ENCODE measurements around the gene RAD51D. TPM values are rescaled to one million over a fixed set of nuclear protein-coding genes. Genes with fewer than 3 reads are reported as not detected.

Gene RAD51D
- total RNA-seq, 2 donors from 2014 or later: 9.9 to 12.0 TPM

GRCh38 chr17:35163886-35164285, 44.2 kb upstream of the RAD51D start:
- no peaks in the 10 kb centered on the region for H3K36me3 ChIP-seq
- H3K9me3 ChIP-seq: no peaks in the 10 kb centered on the region
- no peak overlapping the region for H3K27ac ChIP-seq
- no peaks in the 10 kb centered on the region for H3K27me3 ChIP-seq (replicated peaks; ENCODE audit: insufficient read depth)
- TF ChIP-seq POLR2AphosphoS5 (IDR thresholded peaks at IDR 0.05) (no peak), CTCF (IDR thresholded peaks at IDR 0.05) (no peak), POLR2A (IDR thresholded peaks at IDR 0.05) (no peak)
- no peak overlapping the region for H3K4me3 ChIP-seq
- no peaks in the 10 kb centered on the region for H3K4me1 ChIP-seq (replicated peaks)
- intact Hi-C loops (cut with DNase I): no loop called here
- DNase-seq (ENCODE audit: low spot score): no peak
- 94% methylated on average over 7 of the region's 7 CpGs for whole genome bisulfite sequencing

- 81% methylated on average over 4 of the region's 4 CpGs for WGBS
- intact Hi-C loops (cut with DNase I): no loop called here
- no peak for DNase-seq (ENCODE audit: low spot score)
- no peaks in the 10 kb centered on the region for H3K4me1 ChIP-seq (replicated peaks)
- no peak overlapping the region for H3K27ac ChIP-seq
- no peaks in the 10 kb centered on the region for H3K27me3 ChIP-seq (replicated peaks; ENCODE audit: insufficient read depth)
- no peaks in the 10 kb centered on the region for H3K36me3 ChIP-seq
- H3K9me3 ChIP-seq: no peaks in the 10 kb centered on the region
- TF ChIP-seq CTCF (IDR thresholded peaks at IDR 0.05) (no peak), POLR2AphosphoS5 (IDR thresholded peaks at IDR 0.05) (no peak)
- no peak overlapping the region for H3K4me3 ChIP-seq
Observed at GRCh38 chr17:35162755-35163154, 43.1 kb upstream of the RAD51D start.

- no peak overlapping the region for H3K4me3 ChIP-seq
- intact Hi-C loops (cut with DNase I): no loop called here
Observed at GRCh38 chr17:35161281-35161761, 41.7 kb upstream of the RAD51D start.

GRCh38 chr17:35160354-35161201, 40.9 kb upstream of the RAD51D start:
- 52% methylated on average over 13 of the region's 13 CpGs for WGBS
- Histone ChIP-seq H3K27ac (no peak overlapping the region), H3K27me3 (replicated peaks; ENCODE audit: insufficient read depth) (no peaks in the 10 kb centered on the region), H3K9me3 (no peaks in the 10 kb centered on the region), H3K4me3 (no peak overlapping the region), H3K36me3 (no peaks in the 10 kb centered on the region), H3K4me1 (replicated peaks) (no peaks in the 10 kb centered on the region)
- intact Hi-C loops (cut with DNase I): no loop called here
- TF ChIP-seq POLR2AphosphoS5 (IDR thresholded peaks at IDR 0.05) (no peak), POLR2A (IDR thresholded peaks at IDR 0.05) (no peak), CTCF (IDR thresholded peaks at IDR 0.05) (no peak)
- no peak for DNase-seq (ENCODE audit: low spot score)

More at GRCh38 chr17:35161281-35161761, 41.7 kb upstream of the RAD51D start:
- no peaks in the 10 kb centered on the region for H3K9me3 ChIP-seq
- H3K27me3 ChIP-seq (replicated peaks; ENCODE audit: insufficient read depth): no peaks in the 10 kb centered on the region
- TF ChIP-seq CTCF (IDR thresholded peaks at IDR 0.05) (no peak), POLR2A (IDR thresholded peaks at IDR 0.05) (no peak), POLR2AphosphoS5 (IDR thresholded peaks at IDR 0.05) (no peak)
- no peak for DNase-seq (ENCODE audit: low spot score)
- WGBS: 56% methylated on average over 3 of the region's 3 CpGs
- no peaks in the 10 kb centered on the region for H3K4me1 ChIP-seq (replicated peaks)
- H3K36me3 ChIP-seq: no peaks in the 10 kb centered on the region
- no peak overlapping the region for H3K27ac ChIP-seq

- DNase-seq (ENCODE audit: low spot score): no peak
- intact Hi-C loops (cut with DNase I): no loop called here
- 68% methylated on average over 2 of the region's 2 CpGs for WGBS
- H3K4me3 ChIP-seq: no peak overlapping the region
- no peak for TF ChIP-seq POLR2AphosphoS5 (IDR thresholded peaks at IDR 0.05)
- TF ChIP-seq POLR2A (IDR thresholded peaks at IDR 0.05): no peak
- no peak for TF ChIP-seq CTCF (IDR thresholded peaks at IDR 0.05)
- H3K9me3 ChIP-seq: no peaks in the 10 kb centered on the region
- H3K36me3 ChIP-seq: no peaks in the 10 kb centered on the region
- H3K27me3 ChIP-seq (replicated peaks; ENCODE audit: insufficient read depth): no peaks in the 10 kb centered on the region
- H3K27ac ChIP-seq: no peak overlapping the region
- H3K4me1 ChIP-seq (replicated peaks): no peaks in the 10 kb centered on the region
Observed at GRCh38 chr17:35159940-35160339, 40.3 kb upstream of the RAD51D start.
